SK-N-SH (cell line): Measurements from ENCODE around the gene SLC8A2. TPM values are rescaled to one million over a fixed set of nuclear protein-coding genes. Genes with fewer than 3 reads are reported as not detected.
A peak's percentile ranks its signal among the peaks of the same experiment; 100 is the strongest.

ENCODE experiments used
- CTCF ChIA-PET: fragments of 300-600, 350-600 bp; formaldehyde crosslinking; extraction: SDS; loops from one replicate; lab custom pipeline; 2021; lab: Yijun Ruan, JAX
- POLR2A ChIA-PET: fragments of 350-600 bp; sonication (Branson Sonifier 250); formaldehyde crosslinking; extraction: SDS; loops from one replicate; lab custom pipeline; 2020; ENCODE audit warnings: antibody characterized with exemption, inconsistent platforms; lab: Yijun Ruan, JAX
- DNase-seq: peaks from one replicate; pipeline ENCODE4 v3.0.0; 2012
- H2AFZ ChIP-seq: fragments of 200-600 bp; sonication (generic); 2 replicates; pipeline ENCODE4 v1.8.1; 2016; ENCODE audit warnings: antibody characterized with exemption, mild to moderate bottlenecking, low read depth
- H3F3A ChIP-seq: fragments of 200-600 bp; sonication (generic); replicated peaks from 2 replicates; pipeline ENCODE3; 2016; ENCODE audit warnings: antibody characterized with exemption, mild to moderate bottlenecking; ENCODE audit not compliant: insufficient read depth
- H3K27ac ChIP-seq, 2 experiments: fragments of 200-500 bp in 1 of 2; fragments of 200-600 bp in 1 of 2; sonication (Bioruptor generic) in 1 of 2; sonication (generic), shearing (Covaris generic) in 1 of 2; 2 replicates each; pipeline versions ENCODE4 v1.5.1 to v1.6.1; 2014 to 2016; ENCODE audit warnings: low read depth in 2 of 2, inconsistent platforms in 1 of 2, low read length in 1 of 2, mild to moderate bottlenecking in 1 of 2, mixed read lengths in 1 of 2
- H3K27me3 ChIP-seq: fragments of 200-600 bp; sonication (generic), shearing (Covaris generic); 2 replicates; pipeline ENCODE4 v1.6.1; 2016; ENCODE audit warnings: mixed run types; ENCODE audit not compliant: insufficient read depth
- H3K36me3 ChIP-seq, 2 experiments: fragments of 200-500 bp in 1 of 2; fragments of 200-600 bp in 1 of 2; sonication (Bioruptor generic) in 1 of 2; sonication (generic) in 1 of 2; replicated peaks in 1 of 2; 2 replicates each; pipeline versions ENCODE3 to v1.5.1; 2014 to 2016; ENCODE audit warnings: low read length in 1 of 2, mild to moderate bottlenecking in 1 of 2; ENCODE audit not compliant: insufficient read depth in 2 of 2, control insufficient read depth in 1 of 2
- H3K4me1 ChIP-seq, 2 experiments: fragments of 200-500 bp in 1 of 2; fragments of 200-600 bp in 1 of 2; sonication (Bioruptor generic) in 1 of 2; sonication (generic), shearing (Covaris generic) in 1 of 2; 2 replicates each; pipeline versions ENCODE4 v1.5.1 to v1.6.1; 2014 to 2016; ENCODE audit warnings: low read depth in 1 of 2, low read length in 1 of 2, mixed run types in 1 of 2; ENCODE audit not compliant: insufficient read depth in 2 of 2, control insufficient read depth in 1 of 2
- H3K4me2 ChIP-seq: fragments of 200-600 bp; sonication (generic), shearing (Covaris generic); 2 replicates; pipeline ENCODE4 v1.6.1; 2017; ENCODE audit warnings: mixed run types
- H3K4me3 ChIP-seq, 2 experiments: fragments of 200-500 bp in 1 of 2; fragments of 200-600 bp in 1 of 2; sonication (Bioruptor generic) in 1 of 2; sonication (generic), shearing (Covaris generic) in 1 of 2; 2 replicates each; pipeline versions ENCODE4 v1.5.1 to v1.8.1; 2014 to 2016; ENCODE audit warnings: low read depth in 2 of 2, inconsistent platforms in 1 of 2, low read length in 1 of 2, mild to moderate bottlenecking in 1 of 2, mixed read lengths in 1 of 2, moderate library complexity in 1 of 2
- H3K79me2 ChIP-seq: fragments of 200-600 bp; sonication (generic); 2 replicates; pipeline ENCODE4 v1.8.1; 2017; ENCODE audit warnings: mild to moderate bottlenecking; ENCODE audit not compliant: insufficient read depth
- H3K9ac ChIP-seq: fragments of 200-600 bp; sonication (generic); 2 replicates; pipeline ENCODE4 v1.6.1; 2017; ENCODE audit warnings: mixed run types
- H3K9me2 ChIP-seq: fragments of 200-600 bp; sonication (generic); 2 replicates; pipeline ENCODE4 v1.6.1; 2017; ENCODE audit warnings: mixed run types
- H3K9me3 ChIP-seq: fragments of 200-600 bp; sonication (generic); 2 replicates; pipeline ENCODE4 v1.6.1; 2017; ENCODE audit warnings: mixed run types, mild to moderate bottlenecking, moderate library complexity
- H4K20me1 ChIP-seq: fragments of 200-600 bp; sonication (generic); 2 replicates; pipeline ENCODE4 v1.6.1; 2017; ENCODE audit warnings: mild to moderate bottlenecking, mixed run types; ENCODE audit not compliant: insufficient read depth
- ELF1 ChIP-seq: IDR thresholded peaks from 2 replicates; pipeline ENCODE4 v1.4.0; 2012
- EZH2phosphoT487 ChIP-seq: fragments of 200-600 bp; sonication (generic); IDR thresholded peaks from 2 replicates; pipeline ENCODE4 v1.6.1; 2017; ENCODE audit warnings: low read depth, mixed run types, mild to moderate bottlenecking, antibody characterized with exemption, moderate library complexity, borderline replicate concordance
- MXI1 ChIP-seq: IDR thresholded peaks from 2 replicates; pipeline ENCODE4 v1.6.1; 2012; ENCODE audit warnings: mild to moderate bottlenecking, low read depth, low read length, improper control_type of control experiment
- NRF1 ChIP-seq: IDR thresholded peaks from 2 replicates; pipeline ENCODE4 v1.6.1; 2012; ENCODE audit warnings: low read depth, mild to moderate bottlenecking, low read length
- PBX3 ChIP-seq: IDR thresholded peaks from 2 replicates; pipeline ENCODE4; 2012
- RCOR1 ChIP-seq: fragments of 150-350 bp; IDR thresholded peaks from 2 replicates; pipeline ENCODE4 v1.6.1; 2017; ENCODE audit warnings: antibody characterized with exemption, low read length
- REST ChIP-seq: IDR thresholded peaks from 2 replicates; pipeline ENCODE4 v1.6.1; 2012; ENCODE audit warnings: mild to moderate bottlenecking, low read depth, low read length, moderate library complexity
- RFX5 ChIP-seq: IDR thresholded peaks from 2 replicates; pipeline ENCODE4 v1.6.1; 2012; ENCODE audit warnings: mild to moderate bottlenecking, improper control_type of control experiment, low read length
- SIN3A ChIP-seq: IDR thresholded peaks from 2 replicates; pipeline ENCODE4 v1.6.1; 2012; ENCODE audit warnings: low read depth, mild to moderate bottlenecking, low read length, moderate library complexity, borderline replicate concordance
- SMC3 ChIP-seq: IDR thresholded peaks from 2 replicates; pipeline ENCODE4 v1.6.1; 2012; ENCODE audit warnings: low read depth, low read length, improper control_type of control experiment
- TCF12 ChIP-seq: IDR thresholded peaks from 2 replicates; pipeline ENCODE4 v1.4.0; 2012
- WGBS: methylation state at CpG from one replicate; pipeline ENCODE4 v1.1.6; 2017; ENCODE audit warnings: low lambda C conversion rate; 5-methylcytosine and 5-hydroxymethylcytosine counted together
- polyA plus RNA-seq, 3 experiments: library from polyadenylated mRNA; depleted of rRNA; stranded (reverse); fragments of >200 nt; gene quantifications; 2 replicates each; pipeline ENCODE4 v1.2.3, GENCODE V29; 2012

SLC8A2 gene
- polyA plus RNA-seq, 1 of the 3 experiments (the other 2 are of a cell fraction), result 0.58 TPM

- TF ChIP-seq ELF1, result no peak
- TF ChIP-seq SMC3, result no peak
- no peak for TF ChIP-seq RCOR1
- TF ChIP-seq TCF12, result no peak
- CTCF ChIA-PET, result no interaction called here
- no peak overlapping the region for H3K27ac ChIP-seq
Observed at GRCh38 chr19:47407417-47407774, 64.3 kb downstream of the SLC8A2 start.

GRCh38 chr19:47406711-47407416 lies 64.8 kb downstream of the SLC8A2 start:
- ChIA-PET CTCF (no interaction called here), POLR2A (interaction anchor here (0.6 kb wide), 1 partner anchor 10 kb away, joined by 3 read pairs; no protein-coding TSS in a partner anchor)
- Histone ChIP-seq H3K4me2 (no peak overlapping the region), H4K20me1 (0 out of 2 replicates have a peak, but pooled peaks cover 4% of the 10 kb centered on the region), H3K27me3 (no peaks in the 10 kb centered on the region), H3K9ac (no peak overlapping the region), H3K9me3 (no peaks in the 10 kb centered on the region), H3K4me1 (no peaks in the 10 kb centered on the region), H3F3A (peaks cover 4% of the 10 kb centered on the region), H3K79me2 (no peaks in the 10 kb centered on the region), H3K4me3 (no peak overlapping the region), H2AFZ (no peak overlapping the region), H3K36me3 (peaks cover 7 to 15% of the 10 kb centered on the region in 2 experiments), H3K27ac (no peak overlapping the region), H3K9me2 (no peaks in the 10 kb centered on the region)
- 91% methylated on average over 26 of the region's 47 CpGs for WGBS
- no peak for DNase-seq
- TF ChIP-seq RFX5 (no peak), PBX3 (no peak), NRF1 (no peak), REST (peak; percentile 91), EZH2phosphoT487 (no peak), MXI1 (no peak), SIN3A (no peak)

More at GRCh38 chr19:47407417-47407774, 64.3 kb downstream of the SLC8A2 start:
- DNase-seq, result peak; percentile 47
- 0 out of 2 replicates have a peak, but pooled peaks cover 4% of the 10 kb centered on the region for H4K20me1 ChIP-seq
- H3K4me1 ChIP-seq, result no peaks in the 10 kb centered on the region
- H3K27me3 ChIP-seq, result no peaks in the 10 kb centered on the region
- H2AFZ ChIP-seq, result no peak overlapping the region
- POLR2A ChIA-PET, result interaction anchor here (0.6 kb wide), 1 partner anchor 10 kb away, joined by 3 read pairs; no protein-coding TSS in a partner anchor
- no peak overlapping the region for H3K4me3 ChIP-seq
- H3K9ac ChIP-seq, result no peak overlapping the region
- 45% methylated on average over 3 of the region's 14 CpGs for WGBS
- H3K4me2 ChIP-seq, result no peak overlapping the region
- peaks cover 4% of the 10 kb centered on the region for H3F3A ChIP-seq
- H3K9me2 ChIP-seq, result no peaks in the 10 kb centered on the region
- no peaks in the 10 kb centered on the region for H3K79me2 ChIP-seq
- H3K36me3 ChIP-seq, result peaks cover 7 to 15% of the 10 kb centered on the region in 2 experiments
- no peaks in the 10 kb centered on the region for H3K9me3 ChIP-seq
